A673 (cell line): ENCODE measurements around the gene CGNL1. TPM values are rescaled to one million over a fixed set of nuclear protein-coding genes. Genes with fewer than 3 reads are reported as not detected.

Experiments
- BruUV-seq: library from RNA; stranded (reverse); fragments of 400-500 nt; replicated peaks from 2 replicates; lab custom pipeline; 2021; lab: Mats Ljungman, UMichigan
- CTCF ChIA-PET: fragments of 300-600 bp; sonication (Branson Sonifier 250); formaldehyde crosslinking; loops from one replicate; lab custom pipeline; 2022; ENCODE audit warnings: antibody characterized with exemption; lab: Charles Lee
- POLR2A ChIA-PET: fragments of 300-600 bp; sonication (Branson Sonifier 250); formaldehyde crosslinking; loops from one replicate; lab custom pipeline; 2022; ENCODE audit warnings: antibody characterized with exemption; ENCODE audit not compliant: low non-redundant PET; lab: Charles Lee
- DNase-seq: peaks from one replicate; pipeline ENCODE4 v3.0.0-alpha.2; 2015; ENCODE audit warnings: low spot score
- H3K27ac ChIP-seq: fragments of 200-600 bp; sonication (generic); 2 replicates; pipeline ENCODE4 v1.5.1; 2016; ENCODE audit warnings: mixed run types, low read depth, mild to moderate bottlenecking, mixed read lengths, antibody characterized with exemption, low read length; ENCODE audit not compliant: poor library complexity, severe bottlenecking
- H3K27me3 ChIP-seq: fragments of 200-600 bp; sonication (generic); replicated peaks from 2 replicates; pipeline ENCODE4 v1.6.1; 2017; ENCODE audit warnings: mixed run types, low read depth, mild to moderate bottlenecking, mixed read lengths, antibody characterized with exemption, low read length; ENCODE audit not compliant: insufficient read depth, poor library complexity
- H3K36me3 ChIP-seq: fragments of 200-600 bp; sonication (generic); 2 replicates; pipeline ENCODE4 v1.6.1; 2016; ENCODE audit warnings: mixed run types, mild to moderate bottlenecking, mixed read lengths, antibody characterized with exemption, low read length; ENCODE audit not compliant: insufficient read depth, poor library complexity, severe bottlenecking
- H3K4me1 ChIP-seq: fragments of 200-600 bp; sonication (generic); 2 replicates; pipeline ENCODE4 v1.6.1; 2017; ENCODE audit warnings: mixed run types, mild to moderate bottlenecking, mixed read lengths, antibody characterized with exemption, low read length; ENCODE audit not compliant: insufficient read depth, poor library complexity, severe bottlenecking
- H3K4me3 ChIP-seq: fragments of 200-600 bp; sonication (generic); 2 replicates; pipeline ENCODE4 v1.5.1; 2016; ENCODE audit warnings: low read depth, mixed run types, mild to moderate bottlenecking, mixed read lengths, low read length; ENCODE audit not compliant: poor library complexity, severe bottlenecking
- H3K9me3 ChIP-seq: fragments of 200-600 bp; sonication (generic); 2 replicates; pipeline ENCODE4 v1.6.1; 2016; ENCODE audit warnings: mixed run types, low read depth, mild to moderate bottlenecking, mixed read lengths, antibody characterized with exemption, low read length; ENCODE audit not compliant: poor library complexity, severe bottlenecking
- CTCF ChIP-seq: fragments of 300-800, 200-600 bp; sonication (generic); conservative IDR thresholded peaks from 2 replicates; pipeline ENCODE4 v1.5.1; 2017; ENCODE audit warnings: low read depth, mild to moderate bottlenecking, antibody characterized with exemption, low read length, moderate library complexity, mixed read lengths
- EZH2 ChIP-seq: fragments of 200-600 bp; sonication (generic); IDR thresholded peaks from 2 replicates; pipeline ENCODE4 v1.6.1; 2017; ENCODE audit warnings: borderline replicate concordance, low read depth, mild to moderate bottlenecking, mixed read lengths, antibody characterized with exemption, low read length; ENCODE audit not compliant: poor library complexity, severe bottlenecking
- intact Hi-C: fragments of 100-400 bp; cut with micrococcal nuclease; formaldehyde crosslinking; loops from one replicate; pipeline ENCODE4 v1.10.0; 2022; ENCODE audit not compliant: unreplicated experiment
- total RNA-seq: library from RNA; stranded (reverse); gene quantifications from 2 replicates; pipeline ENCODE4 v1.2.3, GENCODE V29; 2021

Gene CGNL1
- total RNA-seq, 1 experiment from 2014 or later: 0.58 TPM

DNA sequence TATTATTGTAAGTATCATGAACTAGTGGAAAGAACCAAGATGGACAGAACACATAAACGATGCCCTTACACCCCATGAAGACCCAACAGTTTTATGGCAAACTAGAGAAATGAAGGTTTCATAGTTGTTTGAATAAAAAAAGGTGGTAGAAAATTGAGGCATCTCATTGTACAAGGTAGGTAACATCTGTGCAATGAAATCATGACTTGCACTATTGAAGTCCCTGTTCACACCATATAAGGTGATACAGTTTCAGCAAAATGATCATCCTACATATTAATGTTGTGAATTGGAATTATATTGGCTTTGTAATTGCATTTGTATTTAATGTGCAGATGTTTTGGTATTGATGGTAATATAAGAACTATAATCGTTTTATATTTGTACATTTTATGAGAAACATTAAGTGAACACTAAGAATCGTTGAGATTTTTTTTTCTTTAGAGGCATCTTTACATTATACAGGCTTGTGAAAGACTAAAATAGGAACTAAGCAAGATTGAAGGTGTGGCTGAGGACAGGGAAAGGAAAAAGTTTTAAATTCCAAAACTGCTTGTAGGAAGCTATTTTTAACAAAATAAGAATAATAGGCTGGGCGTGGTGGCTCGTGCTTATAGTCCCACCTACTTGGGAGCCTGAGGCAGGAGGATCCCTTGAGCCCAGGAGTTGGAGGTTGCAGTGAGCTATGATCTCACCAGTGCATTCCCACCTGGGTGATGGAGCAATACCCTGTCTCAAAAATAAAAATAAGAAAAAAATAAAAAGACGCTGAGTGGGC lies 48.5 kb downstream of the CGNL1 start:
- Histone ChIP-seq H3K4me3 (no peak overlapping the region), H3K9me3 (no peaks in the 10 kb centered on the region), H3K27ac (no peak overlapping the region), H3K27me3 (no peaks in the 10 kb centered on the region), H3K4me1 (no peaks in the 10 kb centered on the region), H3K36me3 (no peaks in the 10 kb centered on the region)
- TF ChIP-seq CTCF (no peak), EZH2 (no peak)
- intact Hi-C loops: no loop called here
- no TSS peak for BruUV-seq
- CTCF ChIA-PET: no interaction called here
- POLR2A ChIA-PET: no interaction called here
- DNase-seq: no peak

GRCh38 chr15:57425842-57426241 lies 49.5 kb downstream of the CGNL1 start:
- no peaks in the 10 kb centered on the region for H3K4me1 ChIP-seq
- no peak overlapping the region for H3K27ac ChIP-seq
- H3K36me3 ChIP-seq: no peaks in the 10 kb centered on the region
- H3K27me3 ChIP-seq: no peaks in the 10 kb centered on the region
- H3K9me3 ChIP-seq: no peaks in the 10 kb centered on the region
- intact Hi-C loops: no loop called here
- no peak overlapping the region for H3K4me3 ChIP-seq
- no peak for TF ChIP-seq EZH2
- no peak for TF ChIP-seq CTCF
- no peak for DNase-seq
- no TSS peak for BruUV-seq
- ChIA-PET POLR2A (interaction anchor here (0.6 kb wide), 1 partner anchor 26 kb away, joined by 7 read pairs; no protein-coding TSS in a partner anchor), CTCF (no interaction called here)

GRCh38 chr15:57427367-57427821 lies 51.1 kb downstream of the CGNL1 start:
- no peaks in the 10 kb centered on the region for H3K9me3 ChIP-seq
- TF ChIP-seq CTCF (no peak), EZH2 (no peak)
- H3K4me3 ChIP-seq: no peak overlapping the region
- H3K36me3 ChIP-seq: no peaks in the 10 kb centered on the region
- H3K4me1 ChIP-seq: no peaks in the 10 kb centered on the region
- H3K27me3 ChIP-seq: no peaks in the 10 kb centered on the region
- ChIA-PET CTCF (interaction anchor here (0.5 kb wide), 1 partner anchor 100 kb away, joined by 3 read pairs; no protein-coding TSS in a partner anchor), POLR2A (no interaction called here)
- no TSS peak for BruUV-seq
- DNase-seq: no peak
- intact Hi-C loops: no loop called here
- no peak overlapping the region for H3K27ac ChIP-seq
